HCT116 (cell line): ENCODE results near the gene ZNF618. TPM values are rescaled to one million over a fixed set of nuclear protein-coding genes. Genes with fewer than 3 reads are reported as not detected.
A peak's percentile ranks its signal among the peaks of the same experiment; 100 is the strongest.

Experiments used
- ATAC-seq: fragments of 200-7000 bp; cut with Tn5 transposase; 2 replicates; pipeline ENCODE4 v1.9.1; 2020; ENCODE audit warnings: mild to moderate bottlenecking, moderate library complexity
- BruUV-seq: library from RNA; stranded (reverse); fragments of 400-500 nt; replicated peaks from 2 replicates; lab custom pipeline; 2021; lab: Mats Ljungman, UMichigan
- CTCF ChIA-PET: fragments of 300-600 bp; sonication (Branson Sonifier 250); formaldehyde crosslinking; loops from one replicate; lab custom pipeline; 2021; ENCODE audit warnings: antibody characterized with exemption; lab: Charles Lee
- POLR2A ChIA-PET: fragments of 300-600, 350-600 bp; sonication (Branson Sonifier 250); formaldehyde crosslinking; loops from one replicate; lab custom pipeline; 2021; ENCODE audit warnings: antibody characterized with exemption; lab: Charles Lee
- RAD21 ChIA-PET, 2 experiments: fragments of 300-600 bp; sonication (Branson Sonifier 250); formaldehyde crosslinking; loops; one replicate each; lab custom pipeline; 2023; ENCODE audit warnings: low total read pairs in 2 of 2; ENCODE audit not compliant: uncharacterized antibody in 2 of 2, unreplicated experiment in 2 of 2, low non-redundant PET in 1 of 2; lab: Charles Lee
- DNase-seq: peaks from one replicate; pipeline ENCODE4 v3.0.0-alpha.2; 2010; ENCODE audit warnings: low read depth, low spot score
- H2AFZ ChIP-seq: fragments of 200-600 bp; shearing (Covaris generic), sonication (generic); 2 replicates; pipeline ENCODE4 v1.6.1; 2017; ENCODE audit warnings: low read depth, mixed run types, mixed read lengths, antibody characterized with exemption, low read length; ENCODE audit not compliant: poor library complexity, severe bottlenecking
- H3K27ac ChIP-seq: 2 replicates; pipeline ENCODE4 v1.5.1; 2012; ENCODE audit warnings: low read depth, low read length
- H3K27me3 ChIP-seq: fragments of 200-600 bp; sonication (generic); 2 replicates; pipeline ENCODE4 v1.6.1; 2016; ENCODE audit warnings: mixed run types, low read length, mixed read lengths; ENCODE audit not compliant: insufficient read depth
- H3K36me3 ChIP-seq, 2 experiments: fragments of 200-500 bp in 1 of 2; fragments of 200-600 bp in 1 of 2; sonication (Bioruptor generic) in 1 of 2; sonication (generic) in 1 of 2; 2 replicates each; pipeline versions ENCODE4 v1.5.1 to v1.6.1; 2014 to 2016; ENCODE audit warnings: low read length in 2 of 2, inconsistent platforms in 1 of 2, mixed read lengths in 1 of 2, mixed run types in 1 of 2; ENCODE audit not compliant: insufficient read depth in 2 of 2, control insufficient read depth in 1 of 2
- H3K4me1 ChIP-seq, 2 experiments: fragments of 200-600 bp in 1 of 2; sonication (generic) in 1 of 2; 2 replicates each; pipeline versions ENCODE4 v1.5.1 to v1.6.1; 2012 to 2017; ENCODE audit warnings: low read length in 2 of 2, inconsistent platforms in 1 of 2, mild to moderate bottlenecking in 1 of 2, mixed read lengths in 1 of 2, mixed run types in 1 of 2, moderate library complexity in 1 of 2; ENCODE audit not compliant: insufficient read depth in 2 of 2, control insufficient read depth in 1 of 2
- H3K4me2 ChIP-seq: fragments of 200-600 bp; sonication (generic); 2 replicates; pipeline ENCODE4 v1.6.1; 2017; ENCODE audit warnings: mixed run types, low read length, mixed read lengths
- H3K4me3 ChIP-seq, 2 experiments: fragments of 200-600 bp in 1 of 2; sonication (generic) in 1 of 2; replicated peaks in 1 of 2; 2 replicates each; pipeline ENCODE4 v1.5.1; 2011 to 2016; ENCODE audit warnings: low read length in 2 of 2, control low read depth in 1 of 2, low read depth in 1 of 2, mild to moderate bottlenecking in 1 of 2, mixed read lengths in 1 of 2, mixed run types in 1 of 2
- H3K79me2 ChIP-seq: fragments of 200-600 bp; sonication (generic); 2 replicates; pipeline ENCODE4 v1.6.1; 2017; ENCODE audit warnings: mild to moderate bottlenecking, mixed run types, low read length, moderate library complexity, mixed read lengths; ENCODE audit not compliant: insufficient read depth
- H3K9ac ChIP-seq: fragments of 200-600 bp; sonication (generic); 2 replicates; pipeline ENCODE4 v1.6.1; 2016; ENCODE audit warnings: low read length, mixed read lengths
- H3K9me2 ChIP-seq: fragments of 200-600 bp; sonication (generic), shearing (Covaris generic); 2 replicates; pipeline ENCODE4 v1.6.1; 2017; ENCODE audit warnings: mixed run types, mild to moderate bottlenecking, moderate library complexity; ENCODE audit not compliant: insufficient read depth
- H3K9me3 ChIP-seq, 2 experiments: fragments of 200-500 bp in 1 of 2; fragments of 200-600 bp in 1 of 2; sonication (Bioruptor generic) in 1 of 2; sonication (generic) in 1 of 2; 2 replicates each; pipeline ENCODE4 v1.6.1; 2014 to 2017; ENCODE audit warnings: low read length in 2 of 2, mixed read lengths in 2 of 2, inconsistent platforms in 1 of 2, low read depth in 1 of 2, mild to moderate bottlenecking in 1 of 2, mixed run types in 1 of 2, moderate library complexity in 1 of 2; ENCODE audit not compliant: control insufficient read depth in 1 of 2, insufficient read depth in 1 of 2
- H4K20me1 ChIP-seq: fragments of 200-600 bp; sonication (generic), shearing (Covaris generic); 2 replicates; pipeline ENCODE4 v1.6.1; 2017; ENCODE audit warnings: mixed run types, mild to moderate bottlenecking, moderate library complexity; ENCODE audit not compliant: insufficient read depth
- CBX3 ChIP-seq: IDR thresholded peaks from 2 replicates; pipeline ENCODE4 v1.6.1; 2012; ENCODE audit warnings: low read depth
- EGR1 ChIP-seq: IDR thresholded peaks from 2 replicates; pipeline ENCODE4 v1.6.1; 2012; ENCODE audit warnings: low read depth
- FOSL1 ChIP-seq: IDR thresholded peaks from 2 replicates; pipeline ENCODE4 v1.6.1; 2012; ENCODE audit warnings: low read depth
- JUND ChIP-seq: IDR thresholded peaks from 2 replicates; pipeline ENCODE4 v1.6.1; 2012
- POLR2AphosphoS5 ChIP-seq: IDR thresholded peaks from 2 replicates; pipeline ENCODE4 v1.6.1; 2011; ENCODE audit warnings: mild to moderate bottlenecking, low read depth, low read length, moderate library complexity
- TCF7L2 ChIP-seq: IDR thresholded peaks from 2 replicates; pipeline ENCODE4 v1.7.0; 2011; ENCODE audit warnings: borderline replicate concordance, inconsistent platforms; ENCODE audit not compliant: insufficient read depth, insufficient read length; ENCODE audit errors: extremely low read depth
- ZFX ChIP-seq: fragments of 450-650 bp; IDR thresholded peaks from 2 replicates; pipeline ENCODE4 v1.6.1; 2017
- intact Hi-C: fragments of 100-400 bp; cut with micrococcal nuclease; formaldehyde crosslinking; loops from 2 replicates; pipeline ENCODE4 v1.10.0; 2022
- total RNA-seq: library from RNA; stranded (reverse); gene quantifications from one replicate; pipeline ENCODE4 v1.2.1, GENCODE V29; 2021; ENCODE audit not compliant: unreplicated experiment
- TF ChIP-seq, protein P1 (sequence below), 3 experiments: fragments of 200-600 bp in 1 of 3; sonication (generic) in 1 of 3; IDR thresholded peaks in 2 of 3; conservative IDR thresholded peaks in 1 of 3; 2 replicates each; pipeline ENCODE4 v1.5.1; 2012 to 2017; ENCODE audit warnings: low read depth in 2 of 3, low read length in 2 of 3, antibody characterized with exemption in 1 of 3, borderline replicate concordance in 1 of 3, control low read depth in 1 of 3, mild to moderate bottlenecking in 1 of 3, mixed read lengths in 1 of 3, mixed run types in 1 of 3, moderate library complexity in 1 of 3; ENCODE audit not compliant: insufficient read depth in 1 of 3

ZNF618 gene
- total RNA-seq, 1 experiment from 2014 or later: 13.5 TPM

DNA sequence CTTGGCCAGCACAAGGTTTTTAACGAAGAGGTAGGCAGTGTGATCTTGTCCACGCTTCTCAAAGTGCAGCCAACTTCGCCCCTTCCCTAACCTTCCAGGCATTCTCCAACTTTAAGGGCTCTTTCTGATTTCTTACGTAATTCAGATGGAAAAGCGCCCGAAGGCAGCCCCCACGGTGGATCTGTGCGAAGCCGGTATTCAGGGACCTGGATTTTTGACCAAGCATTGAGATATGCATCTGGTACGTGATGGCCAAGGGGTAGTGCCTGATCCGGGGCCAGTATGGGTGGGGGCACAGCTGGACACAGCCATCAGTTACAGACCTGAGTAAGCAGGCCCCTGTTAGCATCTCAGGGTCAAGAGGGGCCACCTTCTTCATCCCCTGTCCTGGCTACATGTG lies 122.0 kb downstream of the ZNF618 start:
- CTCF ChIA-PET: no interaction called here

DNA sequence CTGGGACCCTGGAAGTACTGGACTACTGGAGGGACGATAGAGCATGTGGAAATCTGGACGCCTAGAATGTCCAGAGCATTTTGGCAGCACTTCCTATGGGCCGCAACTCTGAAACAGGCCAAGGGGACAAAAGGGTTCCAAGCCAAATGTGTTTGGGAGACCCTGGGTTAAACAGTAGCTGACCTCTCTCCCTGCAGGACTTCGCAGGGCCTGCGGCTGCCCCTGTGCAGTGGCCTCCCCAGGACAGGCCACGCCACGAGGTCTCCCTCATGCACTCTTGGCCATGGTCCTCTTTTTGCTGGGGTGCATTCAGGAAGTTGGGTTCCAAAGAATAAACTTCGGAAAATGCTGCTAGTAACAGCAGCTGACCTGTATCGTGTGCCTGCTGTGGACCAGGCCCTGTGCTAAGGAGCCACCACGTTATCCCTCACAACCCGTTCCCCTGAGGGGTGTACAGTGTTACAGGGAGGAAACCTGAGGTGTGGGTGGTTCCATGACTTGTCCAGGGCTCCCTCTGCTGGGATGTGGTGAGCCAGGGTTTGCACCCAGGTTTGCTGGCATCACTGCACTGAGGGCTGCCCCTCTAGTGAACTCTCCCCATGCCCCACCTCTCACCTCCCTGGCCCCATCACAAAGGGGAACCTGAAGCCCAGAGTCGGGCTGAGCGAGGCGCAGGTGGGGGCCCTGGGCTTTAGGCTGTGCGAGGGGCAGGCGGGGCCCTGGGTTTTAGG lies 122.6 kb downstream of the ZNF618 start:
- Histone ChIP-seq H3K9ac (no peak overlapping the region), H2AFZ (no peak overlapping the region), H3K4me3 (no peak overlapping the region), H4K20me1 (no peaks in the 10 kb centered on the region), H3K9me3 (no peaks in the 10 kb centered on the region), H3K36me3 (no peaks in the 10 kb centered on the region), H3K9me2 (no peaks in the 10 kb centered on the region), H3K4me2 (no peak overlapping the region), H3K27ac (no peak overlapping the region), H3K79me2 (no peaks in the 10 kb centered on the region), H3K4me1 (no peaks in the 10 kb centered on the region), H3K27me3 (no peaks in the 10 kb centered on the region)
- ChIA-PET CTCF (no interaction called here), RAD21 (no interaction called here), POLR2A (no interaction called here)
- intact Hi-C loops: no loop called here
- DNase-seq (no peak), ATAC-seq (peak; percentile 78)
- TF ChIP-seq EGR1 (no peak), CBX3 (no peak), JUND (no peak), ZFX (no peak)
- TF ChIP-seq, protein P1, sequence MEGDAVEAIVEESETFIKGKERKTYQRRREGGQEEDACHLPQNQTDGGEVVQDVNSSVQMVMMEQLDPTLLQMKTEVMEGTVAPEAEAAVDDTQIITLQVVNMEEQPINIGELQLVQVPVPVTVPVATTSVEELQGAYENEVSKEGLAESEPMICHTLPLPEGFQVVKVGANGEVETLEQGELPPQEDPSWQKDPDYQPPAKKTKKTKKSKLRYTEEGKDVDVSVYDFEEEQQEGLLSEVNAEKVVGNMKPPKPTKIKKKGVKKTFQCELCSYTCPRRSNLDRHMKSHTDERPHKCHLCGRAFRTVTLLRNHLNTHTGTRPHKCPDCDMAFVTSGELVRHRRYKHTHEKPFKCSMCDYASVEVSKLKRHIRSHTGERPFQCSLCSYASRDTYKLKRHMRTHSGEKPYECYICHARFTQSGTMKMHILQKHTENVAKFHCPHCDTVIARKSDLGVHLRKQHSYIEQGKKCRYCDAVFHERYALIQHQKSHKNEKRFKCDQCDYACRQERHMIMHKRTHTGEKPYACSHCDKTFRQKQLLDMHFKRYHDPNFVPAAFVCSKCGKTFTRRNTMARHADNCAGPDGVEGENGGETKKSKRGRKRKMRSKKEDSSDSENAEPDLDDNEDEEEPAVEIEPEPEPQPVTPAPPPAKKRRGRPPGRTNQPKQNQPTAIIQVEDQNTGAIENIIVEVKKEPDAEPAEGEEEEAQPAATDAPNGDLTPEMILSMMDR (IDR thresholded peaks at IDR 0.05 in 2 of 3, conservative IDR thresholded peaks at IDR 0.05 in 1 of 3; ENCODE audit: borderline replicate concordance in 1 of 3, insufficient read depth in 1 of 3, low read depth in 2 of 3, low read length in 2 of 3): peak in 2 of 3 experiments; percentile 28 to 41; a peak in 2 of 6 replicates
- no TSS peak for BruUV-seq

More for the DNA sequence above, 122.0 kb downstream of the ZNF618 start:
- Histone ChIP-seq H3K4me1 (no peaks in the 10 kb centered on the region), H4K20me1 (no peaks in the 10 kb centered on the region), H3K79me2 (no peaks in the 10 kb centered on the region), H3K4me3 (no peak overlapping the region), H3K9me2 (no peaks in the 10 kb centered on the region), H3K9ac (no peak overlapping the region), H3K4me2 (no peak overlapping the region), H3K27me3 (no peaks in the 10 kb centered on the region), H3K36me3 (no peaks in the 10 kb centered on the region), H3K9me3 (no peaks in the 10 kb centered on the region), H2AFZ (no peak overlapping the region), H3K27ac (no peak overlapping the region)
- ATAC-seq (no peak), DNase-seq (no peak)
- intact Hi-C loops: no loop called here
- POLR2A ChIA-PET: no interaction called here
- RAD21 ChIA-PET: no interaction called here
- no TSS peak for BruUV-seq
- TF ChIP-seq POLR2AphosphoS5 (no peak), FOSL1 (no peak), TCF7L2 (no peak)
